PC-3 (cell line): ENCODE measurements around the gene NIN.

Source experiments
- CTCF ChIP-seq: fragments of 300-600 bp; sonication (generic); conservative IDR thresholded peaks from 2 replicates; pipeline ENCODE4 v1.5.1; 2017; ENCODE audit warnings: antibody characterized with exemption, low read depth, mild to moderate bottlenecking, low read length
- EZH2 ChIP-seq: fragments of 300-600 bp; sonication (generic); IDR thresholded peaks from one replicate; pipeline ENCODE4 v1.6.1; 2017; ENCODE audit warnings: antibody characterized with exemption, mild to moderate bottlenecking, low read length; ENCODE audit not compliant: unreplicated experiment

GRCh38 chr14:50776522-50776921, 54.4 kb downstream of the NIN start:
- TF ChIP-seq CTCF (no peak), EZH2 (no peak)
